Measurements from ENCODE around the gene ATG2A. TPM values are rescaled to one million over a fixed set of nuclear protein-coding genes. Genes with fewer than 3 reads are reported as not detected.

ATG2A gene
- total and polyA plus RNA-seq, 9 of the 15 experiments (the other 6 are each of a cell fraction or from before 2014, with no cell fraction given) = 0.25 to 45.9 (median 5.2) TPM

GRCh38 chr11:64923944-64924909, 7.2 kb upstream of the ATG2A start, which contains the start of gene PPP2R5B (continued):
- TF ChIP-seq, protein P1, sequence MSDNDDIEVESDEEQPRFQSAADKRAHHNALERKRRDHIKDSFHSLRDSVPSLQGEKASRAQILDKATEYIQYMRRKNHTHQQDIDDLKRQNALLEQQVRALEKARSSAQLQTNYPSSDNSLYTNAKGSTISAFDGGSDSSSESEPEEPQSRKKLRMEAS (CRISPR knock-in tag; IDR thresholded peaks at IDR 0.05) = peak; percentile 10; the same call in 1 of the 2 replicates
- TF ChIP-seq KAT2B (IDR thresholded peaks at IDR 0.05; ENCODE audit: low read depth, low read length) (no peak), ZNF140 (CRISPR knock-in tag; IDR thresholded peaks at IDR 0.05) (no peak), CBX3 (IDR thresholded peaks at IDR 0.05; ENCODE audit: borderline replicate concordance in 1 of 2, low read length in 2 of 2) (no peak; a peak in 1 of 3 replicates), KDM4B (IDR thresholded peaks at IDR 0.05; ENCODE audit: borderline replicate concordance in 2 of 2, low read depth in 1 of 2) (peak in 1 of 2 experiments; percentile 99; a peak in 2 of 4 replicates), DEAF1 (CRISPR knock-in tag; IDR thresholded peaks at IDR 0.05) (peak; percentile 22; the same call in 1 of the 2 replicates), RBM39 (optimal IDR thresholded peaks at IDR 0.05; ENCODE audit: low read depth, low read length) (no peak), ZNF165 (CRISPR knock-in tag; IDR thresholded peaks at IDR 0.05; ENCODE audit: borderline replicate concordance) (no peak), GTF3C2 (IDR thresholded peaks at IDR 0.05; ENCODE audit: borderline replicate concordance, extremely low read depth, insufficient read length) (no peak), PRMT5 (CRISPR knock-in tag; IDR thresholded peaks at IDR 0.05) (no peak), PHF20 (IDR thresholded peaks at IDR 0.05; ENCODE audit: partially characterized antibody) (no peak), RAD51 (IDR thresholded peaks at IDR 0.05; ENCODE audit: borderline replicate concordance, low read depth) (no peak), TEAD4 (IDR thresholded peaks at IDR 0.05; ENCODE audit: low read length) (no peak; the same call in 1 of the 2 replicates), TEAD4 (CRISPR knock-in tag; IDR thresholded peaks at IDR 0.05; ENCODE audit: borderline replicate concordance) (no peak), ZNF408 (CRISPR knock-in tag; IDR thresholded peaks at IDR 0.05; ENCODE audit: low read depth) (no peak), RHOXF2B (CRISPR knock-in tag; conservative IDR thresholded peaks at IDR 0.05) (no peak)
- TF ChIP-seq, protein P2, sequence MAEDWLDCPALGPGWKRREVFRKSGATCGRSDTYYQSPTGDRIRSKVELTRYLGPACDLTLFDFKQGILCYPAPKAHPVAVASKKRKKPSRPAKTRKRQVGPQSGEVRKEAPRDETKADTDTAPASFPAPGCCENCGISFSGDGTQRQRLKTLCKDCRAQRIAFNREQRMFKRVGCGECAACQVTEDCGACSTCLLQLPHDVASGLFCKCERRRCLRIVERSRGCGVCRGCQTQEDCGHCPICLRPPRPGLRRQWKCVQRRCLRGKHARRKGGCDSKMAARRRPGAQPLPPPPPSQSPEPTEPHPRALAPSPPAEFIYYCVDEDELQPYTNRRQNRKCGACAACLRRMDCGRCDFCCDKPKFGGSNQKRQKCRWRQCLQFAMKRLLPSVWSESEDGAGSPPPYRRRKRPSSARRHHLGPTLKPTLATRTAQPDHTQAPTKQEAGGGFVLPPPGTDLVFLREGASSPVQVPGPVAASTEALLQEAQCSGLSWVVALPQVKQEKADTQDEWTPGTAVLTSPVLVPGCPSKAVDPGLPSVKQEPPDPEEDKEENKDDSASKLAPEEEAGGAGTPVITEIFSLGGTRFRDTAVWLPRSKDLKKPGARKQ (CRISPR knock-in tag; IDR thresholded peaks at IDR 0.05) = no peak

Data from K562 (cell line).